Activated CD4-positive, alpha-beta T cell treated with anti-CD3 and anti-CD28 coated beads for 36 hours (primary cell): ENCODE data around the gene HINT2. TPM values are rescaled to one million over a fixed set of nuclear protein-coding genes. Genes with fewer than 3 reads are reported as not detected.

ENCODE experiments used
- total RNA-seq, 2 experiments: library from RNA; stranded (reverse); gene quantifications; one replicate each; pipeline ENCODE4 v1.2.3, GENCODE V29; 2021

Gene HINT2
- total RNA-seq, 2 experiments from 2014 or later = 47.4 to 61.1 TPM

Other genes with a start within 250 kb of the HINT2 start
- gene TESK1, start 209.8 kb downstream of the HINT2 start, total RNA-seq = 10 to 100 TPM; 23.3 to 27.7 TPM
- 1 to 10 TPM; 6.5 to 8.7 TPM for gene CD72, start 196.6 kb downstream of the HINT2 start, total RNA-seq
- gene SIT1, start 164.1 kb downstream of the HINT2 start, total RNA-seq = 10 to 100 TPM; 76.5 to 80.9 TPM
- gene RMRP, start 157.0 kb downstream of the HINT2 start, total RNA-seq = over 10,000 TPM in 1 of 2 experiments, 100 to 1,000 TPM in 1; 894 to 11,462 TPM
- gene CCDC107, start 156.8 kb downstream of the HINT2 start, total RNA-seq = 10 to 100 TPM in 1 of 2 experiments, 1 to 10 TPM in 1; 7.9 to 10.4 TPM
- 10 to 100 TPM; 19.1 to 23.1 TPM for gene ARHGEF39, start 149.8 kb downstream of the HINT2 start, total RNA-seq
- gene CA9, start 141.1 kb downstream of the HINT2 start, total RNA-seq = 1 to 10 TPM; 2.9 to 3.1 TPM
- gene TPM2, start 125.1 kb downstream of the HINT2 start, total RNA-seq = 1 to 10 TPM; 4.3 to 5.5 TPM
- 100 to 1,000 TPM; 217 to 238 TPM for gene TLN1, start 82.8 kb downstream of the HINT2 start, total RNA-seq
- 10 to 100 TPM; 24.0 to 26.0 TPM for gene CREB3, start 82.4 kb downstream of the HINT2 start, total RNA-seq
- gene GBA2, start 65.8 kb downstream of the HINT2 start, total RNA-seq = 10 to 100 TPM; 19.6 to 23.7 TPM
- gene RGP1, start 65.8 kb downstream of the HINT2 start, total RNA-seq = 10 to 100 TPM; 14.0 to 15.5 TPM
- gene MSMP, start 60.8 kb downstream of the HINT2 start, total RNA-seq = under 1 TPM in 1 of 2 experiments, not detected in 1; 0.39 TPM
- gene NPR2, start 23.5 kb downstream of the HINT2 start, total RNA-seq = 10 to 100 TPM in 1 of 2 experiments, 1 to 10 TPM in 1; 9.3 to 10.5 TPM
- 1 to 10 TPM in 1 of 2 experiments, under 1 TPM in 1; 0.85 to 1.7 TPM for gene SPAG8, start 2.8 kb downstream of the HINT2 start, total RNA-seq
- gene FAM221B, start 13.7 kb upstream of the HINT2 start, total RNA-seq = not detected
- 1 to 10 TPM; 5.8 to 6.9 TPM for gene TMEM8B, start 14.2 kb upstream of the HINT2 start, total RNA-seq
- not detected for gene OR13J1, start 55.4 kb upstream of the HINT2 start, total RNA-seq
- gene HRCT1, start 91.2 kb upstream of the HINT2 start, total RNA-seq = not detected
- not detected for gene SPAAR, start 94.4 kb upstream of the HINT2 start, total RNA-seq
- gene OR2S2, start 143.1 kb upstream of the HINT2 start, total RNA-seq = not detected
- gene RECK, start 221.9 kb upstream of the HINT2 start, total RNA-seq = 1 to 10 TPM; 5.0 to 5.6 TPM